GM19438 (cell line): ENCODE data around the gene ADCY1.

Experiments used
- ATAC-seq: cut with Tn5 transposase; IDR thresholded peaks from one replicate; pipeline ENCODE4 v1.9.1; 2021; ENCODE audit warnings: low read depth; ENCODE audit not compliant: unreplicated experiment

Gene ADCY1

GRCh38 chr7:45663167-45663921 lies 89.2 kb downstream of the ADCY1 start:
- no peak for ATAC-seq

- no peak for ATAC-seq
Measured at GRCh38 chr7:45663965-45664633, 89.9 kb downstream of the ADCY1 start.

- ATAC-seq: no peak
Measured at GRCh38 chr7:45665172-45665571, 91.0 kb downstream of the ADCY1 start.

- ATAC-seq: no peak
Measured at GRCh38 chr7:45670227-45670626, 96.1 kb downstream of the ADCY1 start.

- ATAC-seq: no peak
Measured at GRCh38 chr7:45670717-45671116, 96.5 kb downstream of the ADCY1 start.

GRCh38 chr7:45677311-45677900 lies 103.2 kb downstream of the ADCY1 start:
- ATAC-seq: no peak

GRCh38 chr7:45679516-45679915 lies 105.3 kb downstream of the ADCY1 start:
- ATAC-seq: no peak

DNA sequence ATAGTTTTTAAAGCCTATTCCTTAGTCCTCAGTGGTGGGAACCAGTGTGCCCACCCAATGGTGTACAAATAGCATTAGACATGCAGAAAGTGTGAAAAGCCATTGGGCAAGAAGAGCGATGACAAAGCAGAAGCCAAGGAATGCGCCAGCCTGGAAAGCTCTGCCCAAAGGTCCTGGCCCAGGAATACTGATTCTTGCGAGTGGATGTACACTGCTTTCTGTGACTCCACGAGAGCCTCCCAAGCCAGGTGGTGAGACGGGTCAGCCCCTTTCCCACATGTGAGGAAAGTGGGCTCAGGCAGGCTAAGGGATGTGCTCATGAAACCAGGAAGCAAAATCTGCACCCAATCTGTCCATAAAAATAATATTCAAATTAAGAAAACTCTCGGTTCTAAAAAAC lies 106.6 kb downstream of the ADCY1 start:
- no peak for ATAC-seq

DNA sequence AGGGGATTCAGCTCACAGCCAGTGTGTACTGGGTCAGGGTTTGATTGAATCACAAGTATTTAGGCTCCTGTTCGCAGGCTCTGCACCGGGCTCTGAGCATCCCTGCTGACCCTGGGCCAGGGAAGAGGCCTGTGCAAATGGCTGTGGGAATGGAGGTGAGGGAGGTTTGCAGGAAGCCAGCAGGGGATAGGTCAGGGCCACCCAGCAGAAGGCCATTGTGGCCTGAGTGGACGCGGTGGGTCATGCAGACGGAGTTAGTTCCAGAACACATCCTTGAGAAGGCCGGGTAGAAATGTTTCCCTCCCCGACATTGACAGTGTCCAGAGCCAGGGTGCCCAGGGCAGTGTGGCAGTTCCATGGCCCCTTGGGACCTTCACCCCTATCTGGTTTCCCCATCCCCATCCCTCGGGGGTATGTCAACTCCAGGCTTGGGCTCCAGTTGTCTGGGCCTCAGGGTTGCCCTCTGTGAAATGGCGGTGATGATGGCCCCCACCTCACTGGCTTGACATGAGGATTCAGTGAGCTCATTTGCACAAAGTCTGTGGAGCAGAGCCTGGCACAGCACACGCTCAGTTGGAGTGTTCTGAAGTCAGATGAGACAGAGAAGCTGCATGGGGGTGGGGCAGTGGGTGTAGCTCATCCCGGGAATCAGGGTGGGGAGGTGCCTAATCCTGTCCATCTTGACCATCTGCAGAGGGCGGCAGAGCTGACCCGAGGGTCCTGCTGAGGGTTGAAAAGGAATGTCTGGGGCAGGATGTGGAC lies 107.6 kb downstream of the ADCY1 start:
- ATAC-seq: no peak

- no peak for ATAC-seq
Measured at GRCh38 chr7:45682358-45682735, 108.2 kb downstream of the ADCY1 start.

DNA sequence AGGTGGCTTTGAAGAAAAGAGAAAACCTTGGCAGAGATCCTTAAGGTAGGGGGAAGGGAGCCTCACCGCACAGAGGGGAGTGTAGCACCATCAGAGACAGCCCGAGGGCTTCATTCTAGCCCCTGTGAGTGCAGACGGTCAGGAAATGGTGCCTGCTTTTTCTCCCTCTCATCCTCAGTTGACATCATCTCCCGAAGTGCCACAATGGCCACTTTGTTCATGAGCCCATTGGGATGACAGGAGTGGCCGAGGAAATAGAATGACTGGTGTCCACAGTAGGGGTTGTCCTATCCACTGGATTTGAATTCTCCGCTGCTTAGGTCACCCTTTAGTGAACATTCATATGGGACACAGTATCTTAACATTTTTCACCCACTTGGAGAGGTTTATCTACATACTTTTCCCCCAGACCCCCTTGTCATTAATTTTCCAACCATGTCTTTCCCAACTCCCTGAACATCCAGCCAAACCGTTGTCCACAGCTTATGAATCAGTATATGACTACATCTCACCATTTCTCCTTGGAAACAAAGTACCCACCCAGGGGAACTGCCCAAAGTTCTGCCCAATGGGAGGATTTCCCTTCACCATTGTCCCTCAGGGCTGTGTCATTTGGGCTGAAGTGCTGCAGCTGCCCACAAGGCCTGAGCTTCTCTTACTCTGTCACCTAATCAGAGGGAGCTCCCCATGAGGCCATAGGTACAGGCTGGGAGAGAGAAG lies 108.8 kb downstream of the ADCY1 start:
- ATAC-seq: no peak

DNA sequence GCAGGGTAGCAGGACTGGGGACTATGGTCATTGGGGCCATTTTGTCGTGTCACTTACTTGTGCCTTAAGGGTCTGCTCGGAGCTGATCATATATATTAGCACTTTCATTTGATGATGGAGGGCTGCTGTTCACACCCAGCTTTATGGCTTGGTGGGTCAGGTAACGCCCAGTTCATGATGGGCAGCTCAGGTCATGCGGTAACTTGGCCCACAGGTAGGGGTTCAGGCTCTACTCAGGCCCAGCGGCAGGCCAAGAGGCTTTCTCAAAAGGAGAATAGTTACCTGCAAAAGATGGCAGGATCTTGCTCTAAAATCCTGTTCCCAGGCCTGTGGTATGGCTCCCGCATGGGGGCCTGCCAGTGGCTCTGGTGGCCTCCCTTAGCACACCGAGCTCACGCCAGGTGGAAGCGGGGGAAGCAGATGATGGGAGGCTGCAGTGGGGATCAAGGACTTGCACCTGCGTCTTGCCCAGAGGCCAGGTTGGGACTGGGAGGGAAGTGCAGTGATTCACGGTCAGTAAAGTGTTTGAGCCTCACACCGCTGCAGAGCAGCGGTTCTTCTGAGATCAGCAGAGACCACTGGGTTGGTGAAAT lies 109.5 kb downstream of the ADCY1 start:
- ATAC-seq: no peak

DNA sequence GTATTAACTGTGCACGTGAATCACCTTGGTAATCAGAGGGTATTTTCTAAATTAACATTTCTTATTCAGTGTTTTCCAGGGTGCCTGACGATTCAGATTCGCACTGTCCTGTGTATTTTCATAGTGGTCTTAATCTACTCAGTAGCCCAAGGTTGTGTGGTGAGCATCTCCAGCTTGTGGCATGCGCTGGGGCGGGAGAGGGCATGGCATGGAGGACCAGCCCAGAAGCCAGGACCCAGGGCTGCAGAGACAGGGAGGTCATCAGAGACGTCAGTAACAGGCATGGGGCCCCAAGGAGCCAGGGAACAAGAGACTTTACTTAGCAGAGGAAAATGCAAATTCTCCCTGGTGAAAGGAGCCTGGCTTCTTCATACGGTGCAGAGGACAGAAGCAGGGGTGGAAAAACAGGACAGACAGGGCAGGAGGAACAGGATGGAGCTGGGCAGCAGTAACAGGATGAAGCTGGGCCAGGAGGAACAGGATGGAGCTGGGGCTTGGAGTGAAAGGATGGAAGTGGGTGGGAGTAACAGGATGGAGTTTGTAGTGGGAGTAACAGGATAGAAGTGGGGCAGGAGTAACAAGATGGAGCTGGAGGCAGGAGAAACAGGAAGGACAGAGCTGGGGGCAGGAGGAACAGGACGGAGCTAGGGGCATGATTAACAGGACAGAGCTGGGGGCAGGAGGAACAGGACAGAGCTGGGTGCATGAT lies 110.9 kb downstream of the ADCY1 start:
- no peak for ATAC-seq

DNA sequence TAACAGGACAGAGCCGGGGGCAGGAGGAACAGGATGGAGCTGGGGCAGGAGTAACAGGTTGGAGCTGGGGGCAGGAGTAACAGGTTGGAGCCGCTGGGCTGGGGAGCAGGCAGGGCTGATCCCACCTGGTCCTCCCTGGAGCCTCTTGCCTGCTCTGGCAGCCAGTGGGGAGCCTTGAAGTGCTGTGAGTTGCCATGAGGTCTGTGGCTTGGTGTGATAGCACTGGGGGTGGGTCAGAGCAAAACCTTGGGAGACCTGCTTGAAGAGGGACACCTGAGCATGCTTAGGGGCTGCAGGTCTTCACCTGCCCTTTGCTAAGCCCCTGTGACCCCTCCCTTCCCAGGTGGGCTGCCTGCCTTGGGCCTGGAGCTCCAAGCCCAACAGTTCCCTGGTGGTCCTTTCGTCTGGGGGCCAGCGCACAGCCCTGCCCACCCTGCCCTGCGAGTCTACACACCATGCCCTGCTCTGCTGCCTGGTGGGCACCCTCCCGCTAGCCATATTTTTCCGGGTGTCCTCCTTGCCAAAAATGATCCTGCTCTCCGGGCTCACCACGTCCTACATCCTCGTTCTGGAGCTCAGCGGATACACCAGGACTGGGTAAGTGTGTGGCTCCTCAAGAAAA lies 111.6 kb downstream of the ADCY1 start:
- no peak for ATAC-seq

GRCh38 chr7:45686441-45687184 lies 112.4 kb downstream of the ADCY1 start:
- no peak for ATAC-seq

GRCh38 chr7:45687185-45687560 lies 113.0 kb downstream of the ADCY1 start:
- no peak for ATAC-seq

DNA sequence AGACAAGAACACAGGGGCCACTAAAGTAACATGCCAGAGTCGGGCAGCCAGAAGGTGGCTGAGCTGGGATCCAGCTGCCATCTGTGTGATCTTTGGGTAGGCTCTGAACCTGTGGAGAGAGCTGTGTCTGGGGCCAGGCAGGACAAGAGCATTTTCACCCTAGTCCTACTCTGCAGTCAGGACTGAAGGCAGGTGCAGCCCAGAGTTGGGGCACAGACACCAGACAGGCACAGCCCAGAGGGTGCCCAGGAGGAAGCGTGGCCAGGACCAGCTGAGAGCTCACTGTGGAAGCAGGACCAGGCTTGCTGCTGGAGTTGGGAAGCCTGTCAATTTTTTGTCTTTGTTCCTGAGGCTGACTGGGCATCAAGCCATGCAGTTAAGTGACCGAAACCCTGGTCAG lies 113.6 kb downstream of the ADCY1 start:
- ATAC-seq: no peak

DNA sequence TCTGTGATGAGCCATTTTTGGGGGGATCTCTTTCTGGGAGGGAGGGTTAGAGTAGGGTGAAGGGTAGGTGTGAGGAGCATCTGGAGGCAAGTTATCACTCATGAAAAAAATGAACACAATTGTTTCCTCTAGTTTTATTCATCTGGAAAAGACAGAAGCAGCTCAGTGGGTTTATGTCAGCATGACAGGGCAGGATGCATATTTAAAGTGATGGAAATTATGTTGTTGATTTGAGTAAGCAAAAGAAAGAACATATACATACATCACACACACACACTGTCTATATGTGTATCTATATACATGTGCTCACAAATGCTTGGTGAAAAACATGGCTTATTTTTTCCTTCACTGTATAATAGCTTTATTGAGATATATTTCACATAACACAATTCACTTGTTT lies 114.2 kb downstream of the ADCY1 start:
- no peak for ATAC-seq
